ENCODE results near the gene MDP1.

GRCh38 chr14:24246765-24247212, 30.9 kb upstream of the MDP1 start:
- TF ChIP-seq CTCF (IDR thresholded peaks at IDR 0.05) (no peak), POLR2AphosphoS5 (IDR thresholded peaks at IDR 0.05; ENCODE audit: low read depth, low read length) (no peak), REST (IDR thresholded peaks at IDR 0.05; ENCODE audit: insufficient read depth in 1 of 2, low read depth in 2 of 2, low read length in 1 of 2) (no peak), SIN3A (IDR thresholded peaks at IDR 0.05; ENCODE audit: borderline replicate concordance, insufficient read depth, low read depth, low read length) (no peak), TCF7L2 (IDR thresholded peaks at IDR 0.05; ENCODE audit: low read depth, low read length) (no peak)

Data from Panc1 (cell line).